ENCODE results near the gene CMSS1.

Gene CMSS1

DNA sequence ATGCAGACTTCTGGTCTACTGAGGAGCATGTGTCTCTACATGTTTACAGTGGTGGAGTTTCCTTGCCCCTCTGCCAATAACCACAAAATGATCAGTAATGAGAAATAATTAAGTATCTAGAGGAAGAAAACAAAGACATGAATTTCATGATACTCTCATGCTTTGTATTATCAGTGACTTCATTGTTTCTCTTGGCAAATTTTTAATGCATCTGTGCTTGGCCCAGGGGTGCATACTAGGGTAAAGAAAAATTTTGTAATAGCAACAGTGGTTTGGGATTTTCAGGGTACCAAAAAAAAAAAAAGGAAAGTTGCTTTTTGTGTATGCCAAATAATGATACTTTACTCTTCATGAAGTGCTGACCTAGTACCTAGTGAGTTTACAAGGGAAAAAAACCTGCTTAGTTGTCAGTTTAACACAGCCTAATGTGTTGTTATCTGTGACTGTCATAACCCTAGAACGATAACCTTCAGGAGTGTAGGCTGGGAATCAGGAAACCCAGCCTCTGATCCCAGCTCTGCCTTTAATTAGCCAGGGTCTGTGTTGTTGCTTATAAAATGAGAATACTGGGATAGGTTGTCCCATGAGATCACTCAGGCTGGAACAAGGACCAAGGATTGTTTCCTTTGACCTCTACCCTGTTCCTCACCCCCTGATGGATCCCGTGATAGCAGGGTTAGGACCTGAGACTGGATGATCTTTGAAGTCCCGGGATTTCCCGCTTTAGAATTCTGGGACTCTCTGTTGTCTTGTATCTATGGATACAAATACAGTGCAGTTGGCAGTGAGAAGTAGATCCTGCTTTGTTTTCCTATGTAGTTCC is 117.5 kb downstream of the CMSS1 start:
- no peak for DNase-seq (ENCODE audit: low read depth)

DNA sequence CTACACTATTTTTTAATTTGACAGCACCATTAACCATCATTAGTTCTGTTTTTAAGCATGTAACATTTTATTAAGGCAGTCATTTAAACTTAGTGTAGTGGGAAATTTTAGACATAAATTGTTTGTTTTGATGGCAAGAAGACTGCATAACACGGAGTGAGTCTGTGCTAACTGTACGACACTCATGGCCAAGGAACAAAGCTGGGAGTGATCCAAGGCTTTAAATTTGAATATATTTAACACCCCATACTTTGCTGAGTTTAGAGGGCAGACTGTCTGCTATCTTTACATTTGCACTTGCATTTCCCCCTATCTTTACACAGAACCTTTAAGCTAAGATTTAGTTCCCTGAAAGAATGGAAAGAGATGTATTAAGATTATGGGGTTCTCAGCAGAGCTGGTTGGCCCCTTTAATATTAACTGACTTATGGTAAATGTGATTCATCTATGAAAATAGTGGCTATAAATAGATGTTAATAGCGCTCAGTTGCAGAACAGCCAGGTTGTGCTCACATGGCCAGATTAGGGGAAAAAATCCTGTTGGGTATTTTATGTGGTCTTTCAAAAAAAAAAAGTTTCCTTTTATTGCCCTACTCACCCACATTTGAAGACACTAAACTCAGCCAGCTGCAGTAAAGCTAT is 120.7 kb downstream of the CMSS1 start:
- DNase-seq (ENCODE audit: low read depth), result no peak

DNA sequence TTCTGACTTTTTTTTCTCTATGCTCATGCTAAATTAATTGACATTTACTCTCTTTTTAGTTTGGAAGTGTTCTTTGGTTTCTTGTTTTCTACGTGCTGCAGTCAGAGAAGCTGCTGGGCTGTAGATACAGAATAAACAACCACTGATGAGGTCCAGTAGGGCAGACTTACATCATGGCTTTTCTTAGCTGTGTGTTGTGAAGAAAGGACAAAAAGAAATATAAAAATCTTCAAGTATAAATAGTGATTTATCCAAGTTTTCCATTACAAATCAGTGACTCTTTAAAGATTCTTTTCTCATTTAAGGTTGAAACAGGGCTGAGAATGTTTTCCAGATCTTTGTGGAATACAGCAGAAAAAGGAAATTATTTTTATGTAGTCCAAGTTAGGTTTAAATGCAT is 122.2 kb downstream of the CMSS1 start:
- DNase-seq (ENCODE audit: low read depth), result no peak

DNA sequence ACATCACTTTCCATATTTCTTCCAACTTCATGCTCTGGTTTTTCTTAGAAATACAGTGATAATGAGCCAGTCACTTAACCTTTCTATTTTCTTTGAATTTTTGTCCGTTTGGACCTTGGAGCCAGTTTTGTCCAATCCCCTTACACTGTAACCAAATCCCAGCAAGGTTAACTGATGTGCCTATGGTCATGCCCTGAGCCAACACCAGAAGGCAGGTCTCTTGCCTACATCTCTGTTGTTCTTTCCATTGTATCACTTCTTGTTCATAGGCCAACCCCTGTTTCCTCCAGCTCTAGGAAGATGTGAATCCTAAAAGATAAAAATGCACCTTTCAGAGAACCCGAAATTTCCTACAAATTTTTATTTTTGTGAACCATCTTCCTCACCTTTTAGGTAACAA is 122.7 kb downstream of the CMSS1 start:
- DNase-seq (ENCODE audit: low read depth), result no peak

DNA sequence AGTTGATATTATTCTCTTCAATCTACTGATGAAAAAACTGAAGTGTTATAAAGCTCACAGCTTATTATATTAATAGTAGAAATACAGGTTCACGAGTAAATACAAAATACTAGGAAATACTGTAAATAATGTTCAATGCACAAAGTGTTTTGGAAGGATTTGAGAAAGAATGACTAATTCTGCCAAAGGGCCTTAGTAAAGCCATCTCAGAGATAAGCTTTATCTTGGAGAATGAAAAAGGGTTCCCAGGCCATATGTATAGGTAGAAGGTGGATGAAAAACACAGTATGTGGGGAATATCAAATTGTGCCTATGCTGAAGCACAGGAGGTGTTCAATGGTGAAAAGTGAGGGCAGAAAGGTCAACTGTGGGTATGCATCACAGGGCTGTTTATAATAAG is 123.5 kb downstream of the CMSS1 start:
- DNase-seq (ENCODE audit: low read depth), result no peak

DNA sequence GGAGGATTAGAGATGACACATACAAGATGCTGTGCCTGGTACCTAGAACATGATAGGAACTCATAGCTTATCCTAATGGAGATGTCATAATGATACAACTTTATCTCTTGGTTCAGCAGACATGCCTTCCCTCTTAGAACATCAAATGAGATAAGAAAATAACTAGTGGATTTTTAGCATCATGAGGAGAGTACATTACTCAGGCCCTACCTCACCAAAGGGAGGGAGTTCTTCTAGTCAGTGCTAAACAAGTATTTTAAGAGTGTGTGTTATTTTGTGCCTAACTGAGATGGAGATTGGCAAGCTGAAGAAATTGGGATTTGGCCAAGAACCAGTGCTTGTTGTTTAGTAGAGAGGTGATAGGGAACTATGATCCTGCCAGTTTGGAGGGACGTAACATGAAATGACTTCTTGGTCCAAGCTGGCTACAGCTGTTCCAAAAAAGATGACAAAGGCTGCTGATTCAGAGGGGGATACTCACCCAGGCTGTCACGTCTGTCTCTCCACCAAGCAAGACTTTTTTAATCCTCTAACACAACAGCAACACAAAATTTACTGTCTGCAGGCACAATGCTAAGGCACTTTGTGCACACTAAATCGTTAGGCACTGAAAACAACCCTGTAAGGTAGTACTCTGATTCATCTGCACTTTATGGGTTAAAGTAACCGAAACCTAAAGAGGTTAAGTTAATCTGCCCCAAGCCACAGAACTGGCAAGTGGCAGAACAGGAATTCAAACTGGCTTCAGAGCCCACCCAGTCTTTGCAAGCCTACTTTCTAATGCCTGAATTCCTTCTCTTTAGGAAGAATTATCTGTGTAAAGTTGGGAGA is 126.5 kb downstream of the CMSS1 start:
- no peak for DNase-seq (ENCODE audit: low read depth)

DNA sequence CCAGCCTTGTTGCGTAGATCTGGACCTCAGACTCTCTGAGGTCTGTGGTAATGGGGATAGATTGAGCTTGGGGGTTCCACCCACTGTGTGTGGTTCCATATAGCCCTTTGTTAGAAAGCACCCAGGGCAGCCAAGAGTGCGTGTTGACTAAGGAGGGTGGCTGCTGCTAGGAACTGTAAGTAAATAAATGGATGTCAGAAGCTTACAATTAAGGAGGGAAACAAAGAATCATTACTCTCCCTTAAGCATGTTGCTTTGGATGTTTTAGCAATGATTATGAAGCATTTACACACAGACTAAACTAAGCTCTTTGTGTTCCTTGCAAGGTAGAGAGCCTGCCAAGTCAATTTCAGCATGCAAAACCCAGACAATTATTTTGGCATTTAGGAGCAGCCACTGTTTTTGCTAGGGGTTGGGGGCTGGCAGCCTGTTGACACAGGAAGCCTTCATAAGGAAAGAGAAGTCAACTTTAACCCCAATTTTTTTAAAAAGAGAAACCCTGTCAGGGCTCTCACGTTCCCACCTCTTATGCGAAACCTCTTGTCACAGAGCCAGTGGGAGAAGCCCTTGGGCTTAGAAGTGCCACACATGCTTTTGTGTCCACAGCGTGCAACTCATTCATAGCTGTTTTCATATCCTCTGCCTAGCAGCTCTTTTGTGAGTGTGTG is 127.8 kb downstream of the CMSS1 start:
- DNase-seq (ENCODE audit: low read depth), result no peak

DNA sequence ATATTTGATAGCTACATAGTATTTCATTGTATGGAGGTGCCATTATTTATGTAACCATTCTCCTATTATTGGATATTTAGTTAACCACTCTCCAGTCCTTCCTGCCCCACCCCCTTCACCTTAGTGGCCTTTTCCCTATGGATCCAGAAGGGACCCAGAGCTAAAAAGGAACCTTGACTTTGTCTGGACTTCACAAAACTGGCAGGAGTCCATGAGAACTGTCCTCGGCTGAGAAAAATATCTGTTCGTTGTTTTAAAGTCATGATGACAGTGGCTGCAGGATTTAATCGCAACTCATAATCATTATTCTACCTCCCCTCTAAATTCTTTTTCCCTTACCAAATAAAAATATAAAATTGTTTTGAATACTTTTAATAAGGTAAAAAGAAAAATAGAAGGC is 129.7 kb downstream of the CMSS1 start:
- no peak for DNase-seq (ENCODE audit: low read depth)

DNA sequence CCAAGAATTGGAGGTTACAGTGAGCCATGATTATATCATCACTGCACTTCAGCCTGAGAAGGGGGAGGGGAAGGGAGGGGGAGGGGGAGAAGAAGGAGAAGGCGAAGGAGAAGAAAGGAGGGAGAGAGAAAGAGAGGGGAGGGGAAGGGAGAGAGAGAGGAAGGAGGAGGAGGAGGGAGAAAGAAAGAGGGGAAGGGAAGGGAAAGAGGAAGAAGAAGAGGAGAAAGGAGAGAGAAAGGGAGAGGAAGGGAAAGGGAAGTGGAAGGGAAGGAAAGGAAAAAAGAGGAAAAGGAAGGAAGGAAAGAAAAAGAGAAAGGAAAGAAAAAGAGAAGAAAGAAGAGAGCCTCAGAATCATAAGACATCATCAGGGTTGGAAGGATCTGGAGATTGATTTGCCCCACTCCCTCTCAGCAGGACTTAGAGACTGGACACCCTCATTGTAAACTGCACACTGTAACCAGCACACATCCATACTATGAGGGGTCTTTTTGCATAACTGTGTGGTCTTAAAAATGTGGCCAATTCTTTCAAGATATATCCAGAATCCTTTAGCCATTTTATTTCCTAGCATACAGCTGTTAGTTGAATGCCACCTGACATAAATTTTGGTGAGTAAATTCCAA is 130.9 kb downstream of the CMSS1 start:
- DNase-seq (ENCODE audit: low read depth), result no peak

DNA sequence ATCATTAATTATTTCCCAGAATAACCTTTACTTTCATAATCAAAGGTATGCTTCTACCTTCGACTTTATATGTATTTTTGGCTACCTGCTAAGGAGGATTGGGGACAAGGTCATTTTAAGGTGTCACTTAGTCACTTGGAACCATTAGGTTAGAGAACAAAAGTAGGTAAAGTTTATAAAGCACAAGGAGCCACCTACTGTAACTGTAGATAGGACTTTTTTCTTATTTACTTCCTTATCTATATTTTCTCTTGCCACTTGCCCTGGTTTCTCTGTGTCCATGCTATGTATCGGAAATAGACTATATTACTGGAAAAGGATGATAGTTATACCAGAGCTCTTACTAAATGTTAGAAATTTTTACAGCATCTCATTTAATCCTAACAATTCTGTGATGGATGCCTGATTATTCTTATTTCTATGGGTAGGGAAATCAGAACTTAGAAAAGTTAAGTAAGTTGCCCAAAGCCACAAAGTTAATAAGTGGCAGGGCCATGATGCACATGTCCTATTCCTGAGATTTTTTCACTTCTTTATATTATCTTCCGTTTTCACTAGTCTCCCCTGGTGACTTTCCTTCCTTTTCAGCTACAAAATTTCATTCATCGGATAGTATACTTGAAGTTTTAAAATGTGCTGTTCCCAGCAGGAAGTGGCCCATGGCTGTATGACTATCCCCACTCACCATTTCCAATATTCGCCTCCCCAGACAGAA is 132.5 kb downstream of the CMSS1 start:
- DNase-seq (ENCODE audit: low read depth), result no peak

DNA sequence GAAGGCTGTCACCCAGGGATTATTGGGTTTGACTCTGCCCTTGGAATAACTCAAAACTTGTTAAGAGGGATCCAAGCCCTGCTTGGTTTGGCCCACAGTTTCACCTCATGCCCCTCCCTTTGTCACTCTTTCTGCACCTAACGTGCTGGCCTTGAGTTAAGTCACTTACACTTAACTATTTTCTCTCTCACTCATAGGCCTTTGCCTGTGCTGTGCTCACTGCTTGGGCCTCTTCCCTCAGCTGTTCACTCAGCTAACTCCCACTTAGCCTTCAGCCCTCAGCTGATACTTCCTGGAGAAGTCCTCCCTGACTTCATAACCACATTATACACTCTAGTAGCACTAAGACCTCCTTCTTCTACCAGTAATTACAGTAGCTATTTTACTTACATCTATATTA is 133.3 kb downstream of the CMSS1 start:
- no peak for DNase-seq (ENCODE audit: low read depth)

DNA sequence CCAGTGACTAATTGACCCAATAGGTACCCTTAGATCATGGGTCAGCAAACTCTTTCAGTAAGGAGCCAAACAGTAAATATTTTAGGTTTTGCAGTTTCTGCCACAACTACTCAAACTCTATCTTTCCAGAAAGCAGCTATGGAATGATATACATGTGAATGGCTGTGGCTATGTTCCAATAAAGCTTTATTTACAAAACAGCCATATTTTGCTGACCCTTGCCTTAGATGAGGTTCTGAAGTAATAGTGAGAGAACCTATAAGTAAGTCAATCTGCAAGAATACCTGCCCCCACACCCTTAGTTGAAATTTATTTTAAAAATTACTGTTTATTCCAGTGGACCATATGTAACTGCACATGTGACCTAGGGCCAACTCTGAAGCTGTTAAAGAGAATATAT is 134.0 kb downstream of the CMSS1 start:
- no peak for DNase-seq (ENCODE audit: low read depth)

DNA sequence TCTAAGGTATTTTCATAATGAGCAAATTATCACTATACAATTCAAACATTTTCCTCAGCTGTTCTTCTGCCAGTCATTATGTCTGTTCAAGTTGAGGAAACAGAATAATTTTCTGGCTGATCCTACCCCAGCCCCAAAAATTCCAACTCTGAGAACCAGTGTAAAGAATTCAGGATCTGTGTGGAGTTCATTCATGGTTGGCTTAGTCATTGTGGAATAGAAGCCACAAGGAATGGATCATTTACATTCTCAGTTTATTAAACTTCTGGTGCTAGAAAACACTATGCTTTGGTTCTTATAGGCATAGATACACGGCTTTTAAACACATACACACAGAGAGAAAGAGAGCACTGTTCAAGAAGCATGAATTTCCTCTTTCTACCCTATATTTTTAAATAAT is 134.6 kb downstream of the CMSS1 start:
- DNase-seq (ENCODE audit: low read depth), result no peak

DNA sequence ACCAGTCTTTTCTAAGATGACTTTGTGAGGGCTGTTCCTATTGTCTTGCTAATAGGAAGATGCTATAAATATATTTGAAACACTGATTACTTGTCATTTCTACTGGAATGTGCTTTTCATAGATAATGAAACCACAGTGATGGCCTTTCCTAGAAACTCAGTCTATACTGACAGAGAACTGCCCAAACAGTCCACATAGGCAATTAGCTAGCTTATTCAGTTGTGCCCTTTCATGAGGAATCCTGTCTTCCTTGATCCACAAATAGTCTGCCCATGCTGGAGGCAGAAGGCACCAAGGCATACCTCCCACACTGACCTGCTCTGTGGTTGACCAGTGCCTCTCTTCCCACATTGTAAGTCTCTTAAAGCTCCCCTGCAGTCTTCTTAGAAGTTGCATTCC is 135.9 kb downstream of the CMSS1 start:
- no peak for DNase-seq (ENCODE audit: low read depth)

DNA sequence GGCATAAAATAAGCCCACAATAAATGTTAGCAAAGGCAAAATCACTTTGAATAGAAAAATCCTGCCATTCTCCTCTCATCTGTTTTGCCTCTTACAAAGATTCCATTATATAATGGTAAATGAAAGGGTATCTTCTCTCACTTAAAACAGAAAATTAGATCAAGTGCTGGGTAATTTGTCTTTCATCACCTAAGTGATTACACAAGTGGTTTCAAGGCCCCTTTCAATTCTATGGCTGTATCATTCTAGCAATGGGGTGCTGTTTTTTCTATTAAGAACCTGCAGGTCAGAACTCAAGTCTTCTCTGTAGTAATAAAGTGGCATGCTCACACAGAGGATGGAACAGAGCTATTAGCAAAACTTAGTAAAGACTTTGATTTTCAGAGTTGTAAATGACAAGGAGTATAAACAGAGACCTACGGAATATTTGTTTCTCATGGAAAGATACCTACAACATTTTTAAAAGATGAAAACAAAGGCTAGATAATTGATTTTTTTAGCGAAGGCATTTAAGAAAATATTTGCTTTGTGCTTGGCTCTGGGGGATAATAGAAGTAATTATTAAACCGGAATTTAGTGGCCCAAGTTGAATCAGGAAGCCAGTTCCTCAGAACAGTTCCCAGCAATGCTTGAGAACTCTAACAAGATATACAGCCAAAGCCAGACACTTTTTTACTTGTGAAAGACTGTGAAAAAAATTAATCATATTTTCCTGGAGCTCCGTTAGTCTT is 137.4 kb downstream of the CMSS1 start:
- DNase-seq (ENCODE audit: low read depth), result no peak

DNA sequence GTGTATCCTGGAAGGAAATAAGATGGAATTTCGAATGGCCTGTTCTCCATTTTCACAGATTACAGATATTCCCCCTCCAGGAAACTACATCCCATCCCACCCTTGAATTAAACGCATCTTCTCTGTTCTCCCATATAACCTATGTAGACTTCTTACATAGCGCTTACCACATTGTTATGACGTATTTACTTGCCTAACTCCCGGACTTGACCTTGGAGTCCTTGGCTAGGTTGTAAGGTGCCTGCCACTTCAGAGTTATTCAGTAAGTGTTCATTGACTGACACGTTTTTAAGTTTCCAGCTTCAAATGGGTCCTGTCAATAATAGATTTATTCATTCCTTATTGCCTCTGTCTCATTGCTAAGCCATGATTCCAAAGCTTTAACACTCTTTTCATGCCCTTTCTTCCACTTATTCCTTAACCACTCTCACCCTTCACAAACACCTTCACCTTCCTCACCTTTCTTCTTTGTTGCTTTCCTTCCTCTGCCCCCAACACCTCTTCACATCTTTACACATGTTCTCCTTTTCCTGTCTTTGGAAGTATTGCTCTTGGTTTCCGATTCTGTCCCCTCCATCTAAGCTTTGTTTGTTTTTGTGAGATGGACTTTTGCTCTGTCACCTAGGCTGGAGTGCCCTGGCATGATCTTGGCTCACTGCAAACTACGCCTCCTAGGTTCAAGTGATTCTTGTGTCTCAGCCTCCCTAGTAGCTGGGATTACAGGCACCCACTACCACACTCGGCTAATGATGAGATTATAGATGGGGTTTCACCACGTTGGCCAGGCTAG is 138.3 kb downstream of the CMSS1 start:
- DNase-seq (ENCODE audit: low read depth), result no peak

DNA sequence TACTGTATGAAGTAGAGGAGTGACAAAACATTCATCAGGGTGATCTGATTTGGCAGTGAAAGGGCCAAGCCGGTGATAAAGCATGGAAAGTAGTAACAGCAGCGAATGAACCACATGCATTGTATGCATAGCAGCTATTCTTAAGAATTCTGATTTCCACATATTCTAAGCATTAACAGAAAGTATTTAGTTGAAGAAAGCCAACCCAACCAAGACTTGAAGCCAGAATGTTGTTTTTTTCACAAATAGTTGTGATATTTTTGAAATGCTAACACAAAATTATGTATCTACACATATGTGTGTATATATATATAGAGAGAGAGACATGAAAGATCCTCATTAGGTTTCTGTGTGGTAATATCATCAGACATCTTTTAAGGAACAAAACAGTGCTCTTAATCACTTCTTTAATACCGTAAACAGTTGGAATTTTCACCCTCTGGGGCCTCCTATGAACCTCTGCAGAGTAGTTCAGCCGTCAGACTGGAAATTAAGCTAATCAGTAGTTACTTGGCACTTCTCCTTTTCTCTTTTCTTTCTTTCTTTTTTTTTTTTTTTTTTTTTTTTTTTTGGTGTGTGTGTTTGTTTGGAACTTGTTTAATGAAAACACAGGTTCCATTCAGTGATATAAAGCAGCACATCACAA is 139.6 kb downstream of the CMSS1 start:
- DNase-seq (ENCODE audit: low read depth), result no peak

DNA sequence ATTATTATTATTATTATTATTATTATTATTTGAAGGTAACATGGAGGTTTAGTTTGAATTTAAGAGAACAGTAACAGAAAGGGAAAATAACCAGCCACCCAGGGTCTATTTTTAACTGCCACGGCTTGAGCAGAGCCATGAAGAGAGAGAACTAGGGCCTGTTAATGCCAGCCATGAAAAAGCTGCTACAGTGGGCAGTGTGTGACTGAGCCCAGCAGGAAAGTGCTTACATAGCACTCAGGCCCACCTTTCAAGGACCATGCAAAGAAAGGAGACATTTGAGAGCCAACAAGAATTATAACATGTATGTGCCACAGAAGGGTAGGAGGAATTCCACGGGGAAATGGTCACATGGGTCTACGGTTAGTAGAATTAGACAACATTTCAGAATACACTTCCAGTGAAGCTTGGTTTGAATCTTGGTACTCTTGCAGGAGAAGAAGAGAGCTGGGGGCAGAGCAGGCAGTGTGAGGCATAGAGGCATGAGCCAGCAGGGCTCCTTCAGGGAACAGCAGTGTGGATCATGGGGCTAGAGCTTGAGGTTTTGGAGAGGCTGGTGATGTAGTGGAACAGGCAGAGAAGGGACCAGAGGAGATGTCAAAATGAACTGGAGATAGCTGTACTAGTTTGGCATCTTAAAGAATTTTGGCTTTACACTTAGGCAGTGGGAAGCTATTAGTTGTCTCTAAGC is 140.7 kb downstream of the CMSS1 start:
- no peak for DNase-seq (ENCODE audit: low read depth)
